ENCODE results near the gene PAX2. TPM values are rescaled to one million over a fixed set of nuclear protein-coding genes. Genes with fewer than 3 reads are reported as not detected.
A peak's percentile ranks its signal among the peaks of the same experiment; 100 is the strongest.

Gene PAX2
- total and polyA plus RNA-seq, 2 of the 13 experiments (the other 11 are each of a cell fraction or from before 2014, with no cell fraction given): not detected

- TF ChIP-seq KIAA2018 (CRISPR knock-in tag; IDR thresholded peaks at IDR 0.05; ENCODE audit: borderline replicate concordance) (no peak), ZBTB34 (CRISPR knock-in tag; IDR thresholded peaks at IDR 0.05) (0 out of 2 replicates have a peak, but pooled peaks have one; percentile 30), JDP2 (CRISPR knock-in tag; IDR thresholded peaks at IDR 0.05; ENCODE audit: borderline replicate concordance) (no peak), PRDM4 (CRISPR knock-in tag; IDR thresholded peaks at IDR 0.05; ENCODE audit: borderline replicate concordance) (no peak), ZNF318 (CRISPR knock-in tag; IDR thresholded peaks at IDR 0.05) (no peak), CENPX (CRISPR knock-in tag; IDR thresholded peaks at IDR 0.05) (no peak), SP140L (CRISPR knock-in tag; IDR thresholded peaks at IDR 0.05; ENCODE audit: borderline replicate concordance) (no peak)
Observed at GRCh38 chr10:100875484-100876166, 130.2 kb downstream of the PAX2 start (continued).

Data from HepG2 (cell line).